HG03520 (cell line): ENCODE results near the gene AFF3.
"Not testable (repeated sequence)": the region's sequence is repeated elsewhere in the genome, so short reads cannot be mapped to it uniquely, and the experiment has no call there.

Experiments used
- ATAC-seq: cut with Tn5 transposase; IDR thresholded peaks from one replicate; pipeline ENCODE4 v1.9.1; 2021; ENCODE audit warnings: mild to moderate bottlenecking, moderate library complexity; ENCODE audit not compliant: unreplicated experiment

The AFF3 gene

DNA sequence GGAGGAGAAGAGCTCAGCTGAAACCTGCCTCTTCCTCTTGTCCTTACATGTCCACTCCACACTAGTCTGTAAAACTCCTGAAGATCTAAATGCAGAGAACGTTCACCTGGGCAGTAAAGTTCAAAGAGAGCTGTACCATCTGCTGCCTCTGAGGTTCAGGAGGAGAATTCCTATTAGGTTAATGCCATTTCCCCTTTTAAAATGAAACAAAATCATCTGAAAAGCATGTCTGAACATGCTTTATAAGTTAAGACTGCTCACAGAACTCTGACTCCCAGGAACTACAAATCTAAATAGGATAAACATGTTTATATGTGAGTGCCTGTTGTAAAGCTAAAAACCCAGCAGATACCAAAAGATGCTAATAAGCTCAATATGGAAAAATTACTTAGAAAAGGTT, 164.4 kb downstream of the AFF3 start:
- no peak for ATAC-seq

DNA sequence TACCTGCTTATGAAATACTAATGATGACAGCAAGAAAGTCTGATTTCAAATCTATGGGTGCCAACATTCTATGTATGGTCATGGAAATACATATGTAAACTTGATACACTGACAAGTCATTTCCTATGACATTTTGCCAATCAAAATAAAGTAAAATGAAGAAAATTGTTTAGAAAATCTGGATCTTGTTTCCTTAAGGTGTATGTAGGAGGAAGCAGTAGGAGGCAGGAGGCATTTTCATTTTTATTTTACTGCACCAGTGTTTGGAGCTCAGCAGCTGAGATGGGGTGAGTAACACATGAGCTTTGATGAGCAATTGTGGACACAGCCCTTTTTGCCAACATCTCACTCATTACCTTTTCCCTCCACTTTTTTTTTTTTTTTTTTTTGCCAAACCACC, 167.0 kb downstream of the AFF3 start:
- ATAC-seq = no peak

DNA sequence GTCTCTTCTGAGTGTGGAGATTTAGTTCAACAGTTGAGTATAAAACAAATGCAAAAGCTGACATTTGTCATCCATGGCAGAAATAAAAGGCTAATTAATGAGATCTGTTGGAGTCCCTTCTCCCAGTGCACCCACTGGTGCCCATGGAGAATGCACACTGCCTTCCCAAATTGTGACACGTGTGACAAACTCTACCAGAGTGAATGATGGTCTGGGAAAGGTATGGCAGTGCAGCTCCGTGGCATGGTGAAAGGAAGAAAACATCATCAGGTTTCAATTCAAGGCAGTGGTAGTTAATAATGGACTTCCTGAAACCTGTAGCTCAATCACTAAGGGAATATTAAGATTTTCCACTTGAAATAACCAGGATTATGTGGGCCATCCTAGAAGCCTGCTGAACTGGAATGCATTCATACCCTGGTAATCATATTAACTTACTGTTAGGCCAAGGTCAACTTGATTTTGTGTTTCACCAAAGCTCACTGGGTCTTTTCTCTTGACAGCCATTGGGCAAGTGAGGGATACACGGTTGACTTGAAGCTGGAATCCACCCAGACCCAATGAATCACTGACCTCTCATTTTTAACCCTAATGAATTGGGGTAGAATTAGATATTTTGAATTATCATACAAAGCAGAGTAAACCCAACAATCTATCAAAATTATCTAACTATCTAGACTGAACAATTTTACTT, 167.6 kb downstream of the AFF3 start:
- no peak for ATAC-seq

DNA sequence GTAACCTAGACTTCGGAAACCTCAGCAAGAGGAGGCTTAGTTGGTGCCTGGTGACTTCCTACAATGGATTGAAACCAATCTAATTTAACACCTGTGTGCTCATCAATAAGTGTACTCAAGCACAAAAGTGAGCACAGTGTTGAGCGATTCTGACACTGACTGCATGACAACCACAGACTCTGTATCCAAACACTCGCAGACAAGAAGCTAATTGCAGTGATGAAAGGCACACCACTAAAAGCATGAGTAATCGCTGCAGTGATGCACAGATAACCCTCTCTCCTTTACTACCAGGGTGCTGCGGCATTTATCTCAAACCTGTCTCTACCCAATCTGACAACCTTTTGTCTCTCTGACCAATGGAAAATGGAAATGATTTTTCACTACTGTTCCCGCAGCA, 168.1 kb downstream of the AFF3 start:
- no peak for ATAC-seq

DNA sequence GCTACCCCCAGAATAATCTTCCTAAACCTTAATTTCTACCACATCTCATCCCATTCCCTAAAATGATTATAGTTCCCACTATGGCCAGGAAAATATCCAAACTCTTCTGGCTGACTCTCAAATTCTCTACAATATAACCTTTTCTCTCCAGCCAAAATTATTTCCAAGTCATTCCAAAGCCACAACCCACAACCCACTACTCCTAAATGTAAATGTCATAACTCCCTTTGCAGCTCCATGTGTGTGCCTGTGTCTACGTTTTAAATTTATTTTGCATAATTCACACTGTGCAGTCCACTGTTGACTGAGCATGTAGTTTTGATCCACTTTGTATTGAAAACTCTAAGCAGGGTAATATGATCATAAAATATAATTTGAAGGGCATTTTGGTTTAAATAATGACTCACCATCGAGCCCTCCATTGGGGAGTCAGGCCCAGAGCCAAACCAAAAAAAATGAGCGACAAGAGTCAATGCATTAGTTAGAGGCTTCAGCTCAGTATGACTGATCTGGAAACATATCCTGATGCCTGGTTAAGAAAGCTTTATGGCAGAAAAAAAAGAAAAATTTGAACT, 171.0 kb downstream of the AFF3 start:
- no peak for ATAC-seq

DNA sequence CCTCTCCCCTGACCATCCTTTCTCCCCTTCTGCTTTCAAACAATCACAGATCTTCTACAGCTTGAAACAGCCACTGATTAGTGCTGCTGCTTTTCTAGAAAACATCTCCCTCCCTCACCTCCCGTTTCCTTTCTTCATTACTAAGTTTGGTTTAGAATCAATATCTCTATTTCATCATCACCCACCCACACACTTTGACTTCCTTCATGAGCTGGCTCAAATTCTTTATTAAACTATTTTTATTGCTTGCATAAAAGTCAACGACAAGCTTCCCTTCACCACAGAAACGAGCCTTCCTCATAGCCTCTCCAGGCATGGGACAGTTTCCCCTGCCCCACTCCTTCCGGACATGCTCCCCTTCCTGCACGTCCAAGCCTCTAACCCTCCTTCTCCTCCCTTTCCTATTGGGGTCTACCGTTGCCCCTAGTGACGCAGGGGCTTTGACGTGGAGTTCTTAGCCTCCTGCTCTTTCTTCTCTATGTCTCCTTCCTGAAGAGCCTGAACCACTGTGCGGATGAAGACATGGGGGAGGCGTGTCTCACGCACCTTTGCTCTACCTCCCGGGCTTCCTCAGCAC, 172.0 kb downstream of the AFF3 start:
- no peak for ATAC-seq

DNA sequence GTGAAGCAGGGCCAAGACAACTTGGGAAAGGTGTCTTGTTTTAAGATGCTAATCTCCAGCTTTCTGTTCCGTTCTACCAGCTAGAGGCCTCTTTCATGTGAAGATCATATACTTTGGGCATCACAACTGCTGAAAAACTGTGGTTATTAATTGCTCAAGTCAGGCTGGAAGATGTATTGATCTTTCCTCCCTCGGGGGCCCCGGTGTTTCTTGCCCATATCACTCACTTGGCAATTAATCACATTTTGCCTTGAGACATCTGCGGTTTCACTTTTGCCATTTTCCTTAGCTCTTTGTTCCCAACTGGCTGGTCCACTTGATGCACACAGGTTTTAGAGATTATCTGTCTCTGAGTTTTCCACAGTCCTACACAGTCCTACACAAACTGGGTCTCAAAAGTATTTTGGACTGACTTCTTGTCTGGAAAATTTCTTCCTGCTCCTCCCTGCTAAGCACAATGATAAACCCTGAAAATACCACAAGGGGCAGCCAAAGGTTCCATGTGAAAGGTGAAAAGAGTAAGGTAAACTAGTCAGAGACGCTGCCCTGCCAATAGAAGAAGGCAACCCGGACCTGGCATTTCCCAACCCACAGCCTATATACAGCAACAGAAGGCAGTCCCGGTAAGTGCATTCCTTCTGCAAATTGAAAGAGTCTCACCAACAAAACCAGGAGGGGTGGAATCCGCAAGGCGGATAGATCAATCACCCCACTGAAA, 181.0 kb downstream of the AFF3 start:
- ATAC-seq = no peak

DNA sequence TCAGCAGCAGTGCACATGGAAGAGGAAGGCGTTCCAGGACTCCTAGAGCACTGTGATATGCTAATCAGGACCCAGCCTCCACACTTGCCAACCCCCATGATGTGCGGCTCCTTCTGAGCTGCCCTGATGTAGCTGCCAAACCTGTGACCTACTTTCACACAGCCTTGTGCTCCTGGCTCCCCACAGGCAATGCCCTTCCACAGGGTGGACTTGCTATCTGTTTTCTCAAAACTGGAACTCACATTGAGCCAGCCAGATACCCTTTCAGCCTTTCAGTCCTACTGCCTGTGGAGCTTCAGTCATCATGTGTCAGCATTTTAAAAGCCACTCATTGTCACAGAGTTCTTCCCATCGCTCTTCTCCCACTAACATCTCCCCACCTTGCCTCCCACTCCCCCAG, 181.6 kb downstream of the AFF3 start:
- no peak for ATAC-seq

DNA sequence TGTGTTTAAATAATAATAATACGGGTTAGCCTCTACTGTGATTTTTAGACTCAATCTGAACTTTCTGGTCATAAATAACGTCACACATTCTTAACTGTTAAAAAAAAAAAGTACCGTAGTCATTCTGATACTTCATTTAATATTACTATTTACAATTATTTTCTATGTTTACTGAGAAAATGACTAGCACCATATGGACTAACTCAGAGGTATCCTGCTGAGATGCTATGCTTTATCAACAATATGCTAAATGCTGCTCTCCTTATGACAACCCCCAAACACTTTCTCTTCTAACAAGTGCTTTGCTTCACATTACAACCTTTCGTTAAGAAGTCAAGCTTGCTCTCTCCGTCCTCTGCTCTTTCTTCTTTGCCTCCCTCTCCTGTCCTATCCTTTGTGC, 182.1 kb downstream of the AFF3 start:
- ATAC-seq = no peak

DNA sequence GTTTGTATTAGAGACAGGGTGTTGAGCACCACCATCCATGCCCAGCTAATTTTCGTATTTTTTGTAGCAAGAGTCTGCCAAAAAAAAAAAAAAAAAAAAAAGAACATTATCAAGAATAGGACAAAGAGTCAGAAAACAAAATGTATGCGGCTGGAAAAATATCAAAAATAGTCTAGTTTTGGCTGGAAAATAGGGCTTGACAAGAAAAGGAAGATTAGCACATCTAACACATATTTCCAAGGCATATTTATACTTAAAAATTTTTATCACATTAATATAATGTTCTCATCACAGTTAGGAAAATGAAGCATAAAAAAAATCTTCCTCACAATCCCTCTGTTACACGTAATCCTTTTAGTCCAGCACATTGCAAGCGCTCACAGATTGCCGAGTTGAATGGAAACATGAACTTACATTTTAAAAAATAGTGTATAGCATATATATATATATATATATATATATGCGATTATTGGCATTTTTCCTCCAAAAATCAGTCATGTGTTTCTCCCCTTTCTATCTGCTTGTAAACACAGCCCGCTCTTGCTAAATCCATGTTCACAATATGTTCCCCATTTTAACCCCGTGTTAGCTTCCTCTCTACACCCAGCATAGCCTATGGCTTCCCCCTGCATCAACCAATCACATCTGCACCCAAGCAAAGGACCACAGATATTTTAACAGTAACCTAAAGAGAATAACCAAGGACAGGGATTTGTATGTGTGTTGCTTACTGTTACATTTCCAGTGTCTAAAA, 183.0 kb downstream of the AFF3 start:
- no peak for ATAC-seq

DNA sequence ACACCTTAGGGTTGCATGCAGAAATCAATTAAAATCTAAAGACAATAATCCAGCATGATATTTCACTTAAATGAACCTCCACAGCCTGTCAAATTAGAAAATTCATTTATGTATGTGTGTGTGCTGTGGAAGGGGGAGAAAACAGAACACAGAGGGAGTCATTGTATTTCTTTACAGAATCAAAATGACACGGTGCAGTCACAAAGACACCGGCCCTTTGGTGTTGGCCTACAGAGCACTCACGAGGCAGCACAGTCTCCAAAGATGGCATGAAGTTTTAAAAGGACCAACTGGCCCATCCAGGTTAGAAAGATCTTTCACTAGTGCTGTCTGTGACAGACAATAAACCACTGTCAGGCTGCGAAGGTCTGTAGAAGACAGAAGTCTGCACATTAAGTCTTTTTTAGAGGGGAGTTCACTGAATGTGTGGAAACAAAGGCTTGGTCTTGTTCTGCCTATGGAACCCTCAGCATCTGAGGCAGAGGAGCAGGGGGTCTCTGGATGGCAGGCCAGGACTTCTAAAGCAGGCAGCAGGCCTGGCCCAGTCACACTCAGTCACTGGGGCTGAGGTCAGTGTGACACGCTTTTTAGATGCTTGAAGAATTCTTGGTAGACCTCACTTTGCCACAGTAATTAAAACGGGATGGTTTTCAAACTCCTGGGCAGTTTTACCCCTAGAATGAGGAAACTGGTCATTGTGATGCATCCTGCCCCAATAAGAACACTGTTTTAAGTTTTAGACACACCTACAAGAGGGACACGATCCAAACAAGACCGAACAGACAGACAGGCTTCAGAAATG, 184.9 kb downstream of the AFF3 start:
- no peak for ATAC-seq

DNA sequence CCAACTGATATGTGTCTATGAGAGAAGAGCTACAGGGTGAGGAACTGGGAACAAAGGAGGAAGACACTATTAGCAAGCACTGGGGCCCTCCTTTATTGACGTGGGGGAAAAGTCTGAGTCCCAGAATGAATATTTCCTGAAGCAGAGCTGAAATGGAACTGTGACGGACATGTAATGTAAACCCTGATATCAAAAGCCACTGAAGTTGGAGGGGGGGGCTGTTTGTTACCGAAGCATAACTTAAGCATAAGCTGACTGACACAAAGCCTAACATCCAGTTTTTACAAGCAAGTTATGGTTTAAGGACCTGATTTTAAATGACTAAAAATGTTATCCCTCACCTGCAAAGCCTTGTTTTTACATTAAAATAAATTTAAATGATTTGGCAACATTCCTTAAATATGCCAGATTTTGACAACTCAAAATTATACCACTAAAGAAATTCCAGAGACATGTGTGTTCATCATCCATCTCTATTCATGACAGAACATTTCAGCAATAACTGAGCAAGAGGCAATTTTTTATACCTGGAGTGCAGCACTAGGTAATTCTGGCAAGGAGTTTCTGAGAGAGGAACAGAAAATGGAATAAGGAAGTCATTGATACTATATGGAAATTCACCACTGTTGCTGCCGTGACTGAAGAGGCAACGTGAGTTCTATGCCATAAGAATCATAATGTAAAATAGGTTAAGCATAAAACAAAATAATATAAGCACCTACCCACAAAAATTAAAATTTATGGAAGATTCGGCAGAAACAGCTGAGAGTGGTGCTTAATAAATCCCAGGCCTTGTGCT, 186.0 kb downstream of the AFF3 start:
- no peak for ATAC-seq

DNA sequence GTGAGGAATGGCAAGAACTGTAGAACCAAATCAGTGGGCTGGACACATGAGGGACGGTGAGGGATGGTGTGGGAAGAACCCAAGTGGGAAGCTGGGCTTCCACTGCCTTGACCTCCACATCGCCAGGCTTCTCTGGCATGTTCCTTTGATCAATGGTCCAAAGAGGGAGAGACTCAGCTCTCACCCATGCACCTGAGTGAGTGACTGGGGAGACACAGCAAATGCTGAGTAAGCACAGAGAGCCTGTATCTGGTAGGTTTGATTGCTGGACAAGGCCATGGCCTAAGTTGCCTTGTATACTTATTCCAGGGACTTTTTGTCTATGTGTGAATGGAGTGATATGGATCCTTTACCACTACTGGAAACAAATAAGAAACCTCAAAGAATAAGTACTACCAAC, 188.6 kb downstream of the AFF3 start:
- no peak for ATAC-seq

DNA sequence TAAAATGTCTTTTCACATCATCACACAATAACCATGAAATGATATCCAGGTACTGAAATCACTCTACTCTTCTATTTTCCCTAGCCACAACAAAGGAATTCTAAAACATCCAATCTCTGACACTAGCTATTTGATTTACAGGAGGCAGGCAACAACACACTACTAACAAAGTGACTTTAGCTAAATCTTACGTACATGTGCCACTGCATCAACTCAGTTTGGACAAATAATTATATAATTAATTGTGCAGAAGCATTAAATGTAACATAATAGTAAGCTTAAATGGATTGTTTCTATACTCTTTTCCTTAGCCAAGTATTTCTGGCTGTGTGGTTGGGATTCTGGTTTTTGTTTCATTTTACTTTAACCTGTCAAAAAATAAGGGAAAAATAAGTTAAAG, 192.4 kb downstream of the AFF3 start:
- no peak for ATAC-seq

DNA sequence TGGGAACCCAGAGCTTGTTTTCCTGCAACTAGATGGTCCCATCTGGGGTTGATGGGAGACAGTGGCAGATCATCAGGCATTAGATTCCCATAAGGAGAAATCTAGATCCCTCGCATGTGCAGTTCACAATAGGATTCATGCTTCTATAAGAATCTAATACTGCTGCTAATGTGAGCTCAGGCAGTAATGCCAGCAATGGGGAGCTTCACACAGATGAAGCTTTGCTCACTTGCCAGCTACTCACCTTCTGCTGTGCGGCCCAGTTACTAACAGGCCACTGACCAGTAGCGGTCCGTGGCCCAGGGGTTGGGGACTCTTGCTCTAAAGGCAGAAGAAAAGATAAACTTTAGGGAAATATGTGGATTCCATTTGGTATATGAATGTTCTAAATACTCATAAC, 192.9 kb downstream of the AFF3 start:
- no peak for ATAC-seq

DNA sequence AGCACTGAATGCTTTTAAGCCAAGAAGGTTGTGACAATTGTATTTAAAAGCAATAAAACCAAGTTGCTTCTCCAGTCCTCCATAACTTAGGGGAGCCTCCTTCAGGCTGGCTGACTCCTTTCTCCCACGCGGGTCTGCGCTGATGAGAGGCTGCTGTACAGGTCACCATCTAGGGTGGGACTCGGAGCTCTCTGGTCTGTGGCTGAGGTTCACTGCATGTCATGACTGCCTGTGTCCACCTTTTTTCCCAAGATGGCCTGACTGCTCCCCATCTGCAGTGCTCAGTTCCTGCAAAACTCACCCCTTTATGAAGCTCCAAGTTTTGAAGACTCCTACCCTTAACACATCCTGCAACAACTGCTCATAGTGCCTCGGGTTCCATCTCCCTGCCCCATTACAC, 194.4 kb downstream of the AFF3 start:
- ATAC-seq = no peak

DNA sequence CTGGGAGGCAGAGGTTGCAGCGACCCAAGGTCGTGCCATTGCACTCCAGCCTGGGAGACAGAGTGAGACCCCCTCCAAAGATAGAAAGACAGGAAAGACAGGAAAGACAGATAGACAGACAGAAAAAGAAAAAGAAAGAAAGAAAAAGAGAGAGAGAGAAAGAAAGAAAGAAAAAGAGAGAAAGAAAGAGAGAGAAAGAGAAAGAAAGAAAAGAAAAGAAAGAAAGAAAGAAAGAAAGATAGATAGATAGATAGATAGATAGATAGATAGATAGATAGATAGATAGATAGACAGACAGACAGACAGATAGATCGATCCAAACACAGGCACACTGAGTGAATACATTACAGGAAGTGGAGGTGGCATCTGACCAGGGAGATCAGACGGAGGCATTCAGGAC, 195.0 kb downstream of the AFF3 start:
- not testable (repeated sequence) for ATAC-seq

DNA sequence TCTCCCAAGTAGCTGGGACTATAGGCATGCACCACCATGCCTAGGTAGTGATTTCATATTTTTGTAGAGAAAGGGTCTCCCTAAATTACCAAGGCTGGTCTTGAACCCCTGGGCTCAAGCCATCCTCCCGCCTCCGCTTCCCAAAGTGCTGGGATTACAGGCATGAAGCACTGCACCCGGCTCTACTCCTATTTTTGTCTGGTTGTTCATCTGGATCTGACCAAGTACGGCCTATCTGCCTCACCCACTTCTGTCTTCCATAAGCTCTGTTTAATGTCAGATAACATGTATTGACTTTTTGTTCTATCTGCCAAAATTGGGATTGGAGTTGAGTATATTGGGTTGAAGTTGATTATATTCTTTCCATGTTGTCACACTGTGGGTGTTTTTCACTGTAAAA, 198.4 kb downstream of the AFF3 start:
- ATAC-seq = no peak

DNA sequence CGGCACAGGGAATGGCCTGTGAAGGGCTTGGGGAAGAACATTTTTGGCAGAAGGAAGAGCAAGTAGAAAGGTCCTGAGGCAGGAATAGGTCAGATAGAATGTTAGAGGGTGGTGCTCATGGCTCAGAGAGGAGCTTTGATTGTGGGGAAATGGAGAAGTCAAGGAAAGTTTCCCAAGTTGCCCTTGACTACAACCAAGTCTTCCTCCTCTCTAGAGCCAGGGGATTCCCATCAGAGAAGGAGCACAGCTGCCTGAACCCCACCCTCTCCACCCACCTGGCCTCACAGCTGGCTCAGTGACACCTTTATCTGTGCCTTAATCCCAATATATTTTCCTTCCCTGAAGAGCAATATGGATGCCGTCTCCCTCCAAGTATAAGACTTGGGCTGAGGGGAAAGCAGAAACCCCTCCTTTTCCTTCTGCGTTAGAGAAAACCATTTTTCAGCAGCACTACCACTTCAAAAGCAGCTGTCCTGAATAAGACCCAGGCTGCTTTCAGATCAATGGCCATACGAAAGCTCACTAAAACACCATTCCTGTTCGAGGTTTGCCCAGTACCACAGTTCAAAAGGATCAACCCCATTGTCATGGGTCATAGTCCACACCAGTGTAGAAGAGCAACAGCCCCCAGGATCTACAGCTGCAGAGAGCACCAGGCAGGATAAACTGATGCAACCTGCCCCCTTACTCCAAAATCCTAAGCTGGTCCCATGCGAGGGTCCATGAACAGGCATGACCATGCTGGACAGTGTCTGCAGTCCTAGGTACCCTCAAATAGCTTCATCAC, 199.6 kb downstream of the AFF3 start:
- no peak for ATAC-seq
